Subcutaneous adipose tissue (tissue), 4 donors: ENCODE measurements around the gene AMN. TPM values are rescaled to one million over a fixed set of nuclear protein-coding genes. Genes with fewer than 3 reads are reported as not detected.

Source experiments
- total RNA-seq, 4 donors: library from RNA; depleted of rRNA; stranded (reverse); fragments of >200 nt; gene quantifications; one replicate each; pipeline ENCODE4 v1.1.0, GENCODE V29; 2016
- TF ChIP-seq, protein P1 (sequence below): fragments of 450-650 bp; IDR thresholded peaks from one replicate; pipeline ENCODE4 v1.5.1; 2016; ENCODE audit warnings: low read depth, mild to moderate bottlenecking, control low read depth, antibody characterized with exemption, moderate library complexity

The AMN gene
- total RNA-seq, 4 donors from 2014 or later, result 0.66 to 1.9 TPM; not detected in 2

- TF ChIP-seq, protein P1, sequence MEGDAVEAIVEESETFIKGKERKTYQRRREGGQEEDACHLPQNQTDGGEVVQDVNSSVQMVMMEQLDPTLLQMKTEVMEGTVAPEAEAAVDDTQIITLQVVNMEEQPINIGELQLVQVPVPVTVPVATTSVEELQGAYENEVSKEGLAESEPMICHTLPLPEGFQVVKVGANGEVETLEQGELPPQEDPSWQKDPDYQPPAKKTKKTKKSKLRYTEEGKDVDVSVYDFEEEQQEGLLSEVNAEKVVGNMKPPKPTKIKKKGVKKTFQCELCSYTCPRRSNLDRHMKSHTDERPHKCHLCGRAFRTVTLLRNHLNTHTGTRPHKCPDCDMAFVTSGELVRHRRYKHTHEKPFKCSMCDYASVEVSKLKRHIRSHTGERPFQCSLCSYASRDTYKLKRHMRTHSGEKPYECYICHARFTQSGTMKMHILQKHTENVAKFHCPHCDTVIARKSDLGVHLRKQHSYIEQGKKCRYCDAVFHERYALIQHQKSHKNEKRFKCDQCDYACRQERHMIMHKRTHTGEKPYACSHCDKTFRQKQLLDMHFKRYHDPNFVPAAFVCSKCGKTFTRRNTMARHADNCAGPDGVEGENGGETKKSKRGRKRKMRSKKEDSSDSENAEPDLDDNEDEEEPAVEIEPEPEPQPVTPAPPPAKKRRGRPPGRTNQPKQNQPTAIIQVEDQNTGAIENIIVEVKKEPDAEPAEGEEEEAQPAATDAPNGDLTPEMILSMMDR, result no peak
These were observed 45.8 kb downstream of the AMN start for GRCh38 chr14:102968306-102968705.

DNA sequence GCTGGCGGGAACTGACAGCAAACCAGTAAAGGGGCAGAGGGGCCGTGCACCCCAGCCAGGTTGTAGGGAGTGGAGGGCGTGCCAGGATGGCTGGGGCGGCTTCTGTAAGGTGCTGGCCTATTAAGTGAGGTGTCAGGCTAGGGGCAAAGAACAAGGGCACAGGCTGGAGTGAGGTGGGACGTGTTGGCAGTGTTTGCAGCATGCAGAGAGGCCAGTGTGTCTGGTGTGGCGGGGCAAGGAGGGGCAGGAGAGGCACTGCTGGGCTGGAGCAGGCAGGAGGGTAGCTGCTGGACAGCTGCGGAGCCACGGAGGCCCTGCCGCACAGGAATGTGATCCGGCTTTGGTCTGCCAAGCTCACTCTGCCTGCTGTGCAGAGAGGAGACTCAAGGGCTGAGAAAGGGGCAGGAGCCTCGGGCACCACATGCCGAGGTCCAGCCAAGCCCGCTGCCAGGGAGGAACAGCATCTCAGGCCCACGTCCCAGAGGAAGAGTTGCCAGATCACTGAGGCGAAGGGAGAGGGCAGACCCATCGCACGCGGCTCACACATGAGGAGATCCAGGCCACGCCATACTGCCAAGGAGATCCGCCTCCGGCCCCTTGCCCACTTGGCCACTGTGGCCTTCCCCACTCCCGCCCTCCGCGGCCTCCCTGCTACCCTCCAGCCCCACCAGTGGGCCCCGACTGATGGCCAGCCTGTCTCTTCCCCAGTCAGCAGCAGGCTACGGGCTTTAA, 46.8 kb downstream of the AMN start:
- TF ChIP-seq, protein P1, result no peak

GRCh38 chr14:102969901-102970300, 47.4 kb downstream of the AMN start:
- TF ChIP-seq, protein P1, result no peak

- TF ChIP-seq, protein P1, result no peak
These were observed 48.0 kb downstream of the AMN start for GRCh38 chr14:102970496-102970895.

- TF ChIP-seq, protein P1, result no peak
These were observed 48.9 kb downstream of the AMN start for GRCh38 chr14:102971314-102971713.

DNA sequence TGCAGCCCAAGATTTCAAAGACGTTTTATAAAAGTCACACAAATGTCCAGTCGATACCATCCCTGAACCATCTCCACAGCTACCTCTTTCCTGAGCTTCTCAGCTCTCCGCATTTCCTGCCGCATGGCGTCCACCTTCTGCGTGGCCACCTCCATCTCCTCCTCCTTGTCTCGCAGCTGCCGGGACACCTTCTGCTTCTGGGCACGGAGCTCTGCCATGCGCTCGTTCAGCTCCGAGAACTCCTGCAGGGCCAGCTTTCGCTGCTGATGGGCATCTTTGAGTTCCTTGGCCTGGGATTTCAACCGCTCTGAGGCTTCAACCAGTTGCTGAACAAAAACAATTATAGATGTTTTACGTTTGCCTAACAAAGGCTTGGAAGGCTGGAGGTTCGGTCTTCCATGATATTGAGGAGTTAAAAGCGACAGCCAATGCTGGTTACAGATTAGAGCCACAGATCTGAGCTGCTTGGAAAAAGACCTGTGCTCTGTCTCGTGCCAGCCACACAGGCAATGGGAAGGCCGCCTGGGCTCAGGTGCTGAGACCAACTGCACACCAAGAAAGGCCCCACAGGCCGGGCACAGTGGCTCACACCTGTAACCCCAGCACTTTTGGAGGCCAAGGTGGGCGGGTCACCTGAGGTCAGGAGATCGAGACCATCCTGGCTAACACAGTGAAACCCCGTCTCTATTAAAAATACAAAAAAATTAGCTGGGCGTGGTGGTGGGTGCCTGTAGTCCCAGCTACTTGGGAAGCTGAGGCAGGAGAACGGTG, 49.6 kb downstream of the AMN start:
- TF ChIP-seq, protein P1, result no peak

DNA sequence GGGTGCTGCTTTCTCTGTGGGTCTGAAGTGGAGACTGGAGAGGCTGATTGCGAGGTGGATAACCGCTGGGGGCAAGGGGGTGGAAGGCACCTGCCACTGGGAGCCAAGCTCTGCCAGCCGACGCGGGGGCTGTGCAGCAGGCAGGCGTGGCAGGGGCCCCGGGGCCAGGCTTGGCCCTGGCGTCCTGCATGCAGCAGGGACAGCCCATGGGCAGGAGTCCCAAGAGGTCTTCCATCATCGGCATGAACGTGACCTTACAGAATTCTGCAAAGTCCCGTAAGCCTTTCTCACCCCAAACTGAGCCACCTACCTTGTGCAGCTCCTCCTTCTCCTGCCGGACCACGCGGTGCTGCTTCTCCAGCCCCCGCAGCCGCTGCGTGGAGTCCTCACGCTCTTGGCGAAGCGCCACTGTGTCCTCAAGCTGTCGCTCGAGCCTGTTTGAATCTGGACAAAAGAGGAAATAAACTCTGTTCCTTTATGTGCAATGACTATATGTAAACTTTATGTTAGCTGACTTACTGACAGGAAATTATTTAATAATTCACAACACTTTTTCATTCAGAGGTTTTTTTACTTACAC, 51.3 kb downstream of the AMN start:
- TF ChIP-seq, protein P1, result no peak
